ENCODE results near the gene AARS2.
"Not testable (repeated sequence)": the region's sequence is repeated elsewhere in the genome, so short reads cannot be mapped to it uniquely, and the experiment has no call there.

The AARS2 gene

GRCh38 chr6:44312901-44313788, at the start of gene AARS2:
AARS2 (minus strand) TSS chr6:44313347; CDS start chr6:44313323, 24 bp downstream.
- DNase-seq = peak in 55 of 56 donors; percentile 17 to 90 (median 70)

DNA sequence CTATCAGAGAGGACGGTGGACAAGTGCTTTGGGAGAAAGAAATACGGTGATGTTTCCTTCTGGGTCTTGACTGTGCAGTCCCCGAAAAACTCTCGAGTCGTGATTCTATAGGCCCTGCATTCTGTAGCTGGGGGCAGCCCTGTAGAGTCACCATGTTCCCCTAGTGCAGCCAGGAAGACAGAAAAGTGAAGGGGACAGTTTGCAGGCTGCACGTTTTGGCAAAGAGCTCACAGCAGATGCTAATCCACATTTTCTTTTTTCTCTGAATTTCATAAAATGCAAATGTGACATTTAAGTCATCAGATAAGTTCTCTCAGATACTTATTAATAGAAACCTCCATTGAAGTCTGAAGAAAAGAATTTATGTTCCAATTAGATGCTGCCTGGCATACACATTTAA, 48.8 kb upstream of the AARS2 start:
- DNase-seq = peak in 1 of 56 donors; percentile 2

- DNase-seq = no peak
These were observed 46.8 kb upstream of the AARS2 start for GRCh38 chr6:44359973-44360372.

- no peak for DNase-seq
These were observed 43.3 kb upstream of the AARS2 start for GRCh38 chr6:44356487-44356886.

DNA sequence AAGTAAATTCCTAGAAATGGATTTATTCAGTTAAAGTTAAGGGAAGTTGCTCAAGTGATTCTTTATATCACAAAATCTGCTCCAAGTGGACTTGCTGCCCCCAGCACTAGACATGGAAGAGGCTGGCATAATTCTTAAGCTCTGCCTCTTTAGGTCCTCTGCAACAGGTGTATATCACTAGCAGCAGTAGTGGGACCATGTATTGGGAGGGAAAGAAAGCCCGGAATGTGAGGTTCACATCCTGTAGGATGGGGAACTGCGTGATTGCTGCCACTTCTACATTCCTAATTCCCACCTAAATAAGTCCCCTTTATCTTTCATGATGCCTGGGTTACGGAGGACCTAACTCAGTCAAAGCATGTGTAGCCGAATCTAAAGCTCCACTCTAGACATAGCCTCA, 42.5 kb upstream of the AARS2 start:
- DNase-seq = no peak

- no peak for DNase-seq
These were observed 40.2 kb upstream of the AARS2 start for GRCh38 chr6:44353336-44353735.

DNA sequence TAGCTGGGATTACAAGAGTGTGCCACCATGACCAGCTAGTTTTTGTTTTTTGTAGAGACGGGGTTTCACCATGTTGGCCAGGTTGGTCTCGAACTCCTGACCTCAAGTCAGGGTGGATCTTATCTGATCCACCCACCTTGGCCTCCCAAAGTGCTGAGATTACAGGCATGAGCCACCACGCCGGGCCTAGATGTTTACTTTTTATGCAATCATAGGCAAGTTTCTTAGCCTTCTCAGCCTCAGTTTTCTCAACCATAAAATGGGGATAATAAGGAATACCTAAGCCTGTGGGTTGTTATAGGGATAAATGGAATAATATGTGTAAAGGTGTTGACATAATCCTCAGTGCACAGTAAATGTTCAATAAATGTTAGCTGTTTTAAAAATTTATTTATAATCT, 39.1 kb upstream of the AARS2 start:
- DNase-seq = no peak

GRCh38 chr6:44350650-44350994, 37.5 kb upstream of the AARS2 start:
- DNase-seq = not testable (repeated sequence)

DNA sequence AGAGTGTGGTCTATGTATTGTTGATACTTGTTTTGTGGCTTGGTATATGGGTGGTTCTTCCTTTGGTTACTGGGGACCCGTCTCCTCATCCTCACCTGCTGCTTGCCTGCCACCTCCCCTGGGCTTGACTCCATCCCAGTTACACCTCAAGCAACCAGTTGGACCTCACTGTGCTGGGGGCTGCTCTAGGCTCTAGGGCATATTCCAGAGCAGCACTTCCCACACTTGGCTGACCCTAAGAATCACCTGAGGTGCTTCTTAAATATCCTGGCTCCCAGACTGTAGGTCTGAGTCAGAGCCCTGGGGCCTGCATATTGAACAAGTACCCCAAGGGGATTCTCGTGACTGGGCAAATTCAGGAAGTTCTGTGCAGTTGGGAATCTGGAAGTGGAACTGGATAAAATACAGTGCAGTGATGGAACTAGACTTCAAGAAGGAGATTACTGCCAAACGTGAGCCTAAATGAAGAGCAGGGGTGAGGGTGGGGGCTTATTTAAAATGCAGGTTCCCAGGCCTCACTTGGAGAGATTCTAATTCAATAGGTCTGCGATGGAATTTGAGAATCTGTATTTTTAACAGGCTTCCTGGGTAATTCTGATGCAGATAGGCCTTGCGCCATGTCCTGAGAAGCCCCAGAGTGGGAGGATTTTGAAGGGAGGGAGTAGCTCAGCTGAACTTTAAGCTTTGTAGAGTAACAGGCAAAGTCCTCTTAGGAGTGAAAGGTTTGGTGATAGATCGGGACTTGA, 36.9 kb upstream of the AARS2 start:
- DNase-seq = no peak

DNA sequence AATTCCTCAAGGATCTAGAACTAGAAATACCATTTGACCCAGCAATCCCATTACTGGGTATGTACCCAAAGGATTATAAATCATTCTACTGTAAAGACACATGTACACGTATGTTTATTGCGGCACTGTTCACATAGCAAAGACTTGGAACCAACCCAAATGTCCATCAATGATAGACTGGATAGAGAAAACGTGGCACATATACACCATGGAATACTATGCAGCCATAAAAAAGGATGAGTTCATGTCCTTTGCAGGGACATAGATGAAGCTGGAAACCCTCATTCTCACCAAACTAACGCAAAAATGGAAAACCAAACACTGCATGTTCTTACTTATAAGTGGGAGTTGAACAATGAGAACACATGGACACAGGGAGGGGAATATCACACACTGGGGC, 33.7 kb upstream of the AARS2 start:
- DNase-seq = not testable (repeated sequence)

GRCh38 chr6:44342489-44342888, 29.3 kb upstream of the AARS2 start, which contains the start of gene SPATS1:
SPATS1 (plus strand) TSS chr6:44342650; CDS start chr6:44343096, 446 bp downstream.
- DNase-seq = peak in 7 of 56 donors; percentile 6 to 45 (median 22)

- peak in 5 of 56 donors; percentile 3 to 38 (median 19) for DNase-seq
These were observed 28.9 kb upstream of the AARS2 start for GRCh38 chr6:44342052-44342451.

- no peak for DNase-seq
These were observed 28.1 kb upstream of the AARS2 start for GRCh38 chr6:44341095-44341890.

- no peak for DNase-seq
These were observed 26.8 kb upstream of the AARS2 start for GRCh38 chr6:44339763-44340625.

GRCh38 chr6:44339301-44339700, 26.2 kb upstream of the AARS2 start:
- no peak for DNase-seq

DNA sequence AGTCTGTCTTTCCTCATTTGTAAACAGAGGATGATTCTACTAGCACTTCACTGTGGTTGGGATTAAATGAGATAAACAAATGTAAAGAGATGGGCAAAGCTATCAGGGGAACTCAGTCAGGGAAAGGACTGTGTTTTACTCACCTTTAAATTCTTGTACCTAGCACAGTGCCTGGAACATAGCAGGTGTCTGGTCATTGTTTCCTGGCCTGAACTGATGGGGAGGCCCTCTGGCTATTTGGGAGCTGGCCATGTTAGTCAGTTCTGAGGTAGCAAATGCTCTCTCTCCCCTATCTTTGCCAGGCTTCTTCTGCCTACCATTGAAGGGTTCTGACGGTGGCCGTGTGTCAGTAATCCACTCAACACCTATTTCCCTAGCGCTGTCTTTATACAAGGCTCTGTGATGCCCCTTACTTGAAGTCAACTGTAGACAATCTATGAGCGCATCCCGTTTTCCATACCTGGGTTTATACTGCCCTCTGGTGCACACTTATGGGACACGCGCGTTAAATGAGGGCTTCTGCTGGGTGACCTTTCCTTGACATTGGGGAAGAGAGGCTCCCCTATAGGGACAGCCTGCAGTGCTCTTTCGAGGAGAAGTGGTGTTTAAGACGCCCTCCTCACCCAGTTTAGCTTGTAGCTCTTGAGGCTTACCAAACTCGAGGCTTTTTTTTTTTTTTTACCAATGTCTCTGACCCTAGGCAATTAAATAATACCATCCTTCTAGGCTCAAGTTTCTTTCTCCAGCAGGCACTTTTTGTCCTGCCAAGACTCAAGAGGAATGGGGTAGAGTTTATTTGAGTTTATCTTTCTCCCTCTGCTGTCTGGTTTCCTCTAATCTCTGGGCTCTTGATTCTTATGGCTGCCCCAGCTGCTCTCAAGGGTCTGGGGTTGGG, 25.3 kb upstream of the AARS2 start:
- DNase-seq = peak in 38 of 56 donors; percentile 6 to 75 (median 28)

GRCh38 chr6:44335631-44336030, 22.5 kb upstream of the AARS2 start:
- no peak for DNase-seq

DNA sequence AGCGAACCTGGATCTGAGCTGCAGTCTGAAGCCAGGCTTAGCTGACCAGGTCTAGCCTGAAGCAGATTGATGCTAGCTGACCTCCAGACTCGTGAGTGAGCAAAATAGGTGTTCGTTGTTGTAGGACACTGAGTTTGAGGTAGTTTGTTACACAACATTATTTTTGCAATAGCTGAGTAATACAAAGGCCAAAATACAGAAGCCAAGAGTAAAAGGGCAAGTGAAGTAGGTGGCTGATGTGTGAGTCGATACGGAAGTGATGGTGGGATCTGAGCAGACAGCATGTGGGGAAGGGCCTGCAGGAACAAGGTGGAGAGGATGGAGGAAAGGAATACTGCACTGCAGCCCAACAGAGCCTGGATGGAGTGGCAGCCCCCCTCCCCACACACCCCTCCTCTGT, 20.8 kb upstream of the AARS2 start:
- DNase-seq = no peak

GRCh38 chr6:44333273-44333919, 20.2 kb upstream of the AARS2 start:
- DNase-seq = no peak

Data from nucleus accumbens (tissue), 56 donors.